Posterior vena cava (tissue), 2 donors: ENCODE measurements around the gene TMEM204. TPM values are rescaled to one million over a fixed set of nuclear protein-coding genes. Genes with fewer than 3 reads are reported as not detected.
A peak's percentile ranks its signal among the peaks of the same experiment; 100 is the strongest.

Source experiments
- DNase-seq: peaks from one replicate; pipeline ENCODE4 v3.0.0-alpha.2; 2020; ENCODE audit warnings: low spot score
- intact Hi-C, 2 donors: fragments of 100-400 bp; cut with DNase I; formaldehyde crosslinking; loops; one replicate each; pipeline versions ENCODE4 v1.14.1 to v1.14.2; 2022 to 2023
- total RNA-seq, 2 donors: library from RNA; stranded (reverse); fragmentation: NEBNext Ultra II Directional; extraction: Animal tissue kit (Norgen Biotek cat#: 25700); gene quantifications; one replicate each; pipeline ENCODE4 v1.2.1, GENCODE V29; 2021
- donor health status: DM: yes; HTN: yes; CAD: no.
- donor health status: DM: yes; HTN: yes; CAD: no.

TMEM204 gene
- total RNA-seq, 2 donors from 2014 or later, result 23.7 to 36.5 TPM

DNA sequence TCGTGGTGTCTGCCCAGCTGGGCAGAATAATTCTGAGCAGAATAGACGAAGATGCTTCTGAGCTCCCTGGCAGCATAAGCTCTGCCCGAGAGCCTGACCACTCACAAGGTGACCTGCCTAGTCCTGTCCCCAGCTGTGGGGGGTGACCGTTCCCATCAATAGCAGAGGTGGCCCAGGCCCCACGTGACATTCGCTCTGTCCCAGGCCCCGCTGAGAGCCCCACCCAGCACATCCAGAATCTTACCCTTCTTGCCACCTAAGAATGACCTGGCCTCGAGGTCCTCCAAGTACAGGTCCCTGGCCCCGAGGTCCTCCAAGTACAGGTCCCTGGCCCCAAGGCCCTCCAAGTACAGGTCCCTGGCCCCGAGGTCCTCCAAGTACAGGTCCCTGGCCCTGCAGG, 695 bp upstream of the TMEM204 start:
- DNase-seq, result no peak
- intact Hi-C loops, result loop anchor here in 1 of 2 donors (10.0 kb wide), 1 partner anchor 118 kb away; the partner anchor contains the start of gene UNKL

DNA sequence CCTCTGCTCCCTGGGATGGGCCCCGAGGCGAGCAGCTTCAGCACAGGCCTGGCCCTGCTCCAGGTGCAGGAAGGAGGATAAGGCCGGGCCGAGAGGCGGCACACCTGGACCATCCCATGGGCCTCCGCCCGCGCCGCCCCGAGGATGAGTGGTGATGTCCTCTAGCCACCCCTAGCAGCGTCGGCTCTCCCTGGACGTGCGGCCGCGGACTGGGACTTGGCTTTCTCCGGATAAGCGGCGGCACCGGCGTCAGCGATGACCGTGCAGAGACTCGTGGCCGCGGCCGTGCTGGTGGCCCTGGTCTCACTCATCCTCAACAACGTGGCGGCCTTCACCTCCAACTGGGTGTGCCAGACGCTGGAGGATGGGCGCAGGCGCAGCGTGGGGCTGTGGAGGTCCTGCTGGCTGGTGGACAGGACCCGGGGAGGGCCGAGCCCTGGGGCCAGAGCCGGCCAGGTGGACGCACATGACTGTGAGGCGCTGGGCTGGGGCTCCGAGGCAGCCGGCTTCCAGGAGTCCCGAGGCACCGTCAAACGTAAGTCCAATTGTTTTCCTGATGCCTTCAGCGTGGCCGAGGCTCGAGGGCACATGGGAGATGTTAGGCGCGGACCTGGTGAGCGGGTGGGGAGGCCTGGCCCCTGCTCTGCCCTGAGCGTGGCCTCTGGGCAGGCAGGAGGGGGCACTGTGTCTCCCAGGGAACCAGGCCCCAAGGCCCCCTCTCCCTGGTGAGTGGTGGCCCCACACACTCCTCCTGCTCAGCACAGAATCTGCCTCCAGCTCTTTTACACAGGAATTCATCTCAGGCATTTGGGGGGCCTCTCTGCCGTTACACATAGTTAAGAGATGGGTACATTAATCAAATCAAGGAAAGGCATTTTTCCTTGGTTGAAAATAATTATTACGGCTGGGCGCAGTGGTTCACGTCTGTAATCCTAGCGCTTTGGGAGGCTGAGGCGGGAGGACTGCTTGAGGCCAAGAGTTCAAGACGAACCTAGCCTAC, 855 bp downstream of the TMEM204 start:
- intact Hi-C loops, result loop anchor here in 1 of 2 donors (10.0 kb wide), 1 partner anchor 120 kb away; the partner anchor contains the start of gene UNKL
- no peak for DNase-seq

DNA sequence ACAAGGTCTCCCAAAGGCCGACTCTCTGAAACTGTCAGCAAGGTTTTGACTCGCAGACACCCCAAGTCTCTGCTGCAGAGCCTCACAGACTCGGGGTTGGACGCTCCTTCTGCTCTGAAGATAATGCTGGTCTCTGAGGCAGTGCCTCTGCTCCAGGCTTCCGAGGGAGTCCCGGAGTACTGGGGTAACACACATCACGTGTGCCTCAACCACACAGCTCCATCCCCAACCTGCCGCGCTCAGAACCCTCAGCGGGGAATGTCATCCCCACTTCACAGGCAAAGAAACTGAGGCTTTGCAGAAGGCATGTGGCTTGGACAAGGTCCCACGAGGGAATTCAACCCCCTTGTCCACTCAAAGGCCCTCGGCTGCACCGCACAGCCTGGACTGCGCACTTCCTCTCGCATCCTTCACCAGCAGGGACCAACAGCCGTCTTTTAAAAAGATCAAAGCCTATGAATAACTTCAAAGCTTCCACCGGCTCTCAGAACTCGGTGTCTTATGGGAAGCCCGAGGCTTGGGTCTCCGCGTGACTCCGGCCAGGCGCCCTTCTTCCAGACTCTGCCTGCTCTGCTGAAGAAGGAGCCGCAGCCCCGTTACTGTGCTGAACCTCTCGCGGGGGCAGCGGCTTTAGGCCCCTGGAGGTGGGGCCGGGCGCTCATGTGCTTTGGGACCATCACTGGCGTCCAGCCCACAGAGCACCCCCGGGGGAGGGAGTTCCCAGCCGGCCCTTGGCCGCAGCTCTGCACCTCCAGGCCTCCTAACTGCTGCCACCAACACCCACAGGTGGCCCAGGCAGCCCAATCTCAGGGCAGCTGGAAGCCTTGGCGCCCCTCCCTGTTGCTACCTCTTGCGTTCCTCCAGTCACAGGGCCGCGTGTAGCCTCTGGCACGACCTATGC, 2.2 kb downstream of the TMEM204 start:
- no peak for DNase-seq
- intact Hi-C loops, result loop anchor here in 1 of 2 donors (10.0 kb wide), 1 partner anchor 121 kb away; the partner anchor contains the start of gene UNKL

DNA sequence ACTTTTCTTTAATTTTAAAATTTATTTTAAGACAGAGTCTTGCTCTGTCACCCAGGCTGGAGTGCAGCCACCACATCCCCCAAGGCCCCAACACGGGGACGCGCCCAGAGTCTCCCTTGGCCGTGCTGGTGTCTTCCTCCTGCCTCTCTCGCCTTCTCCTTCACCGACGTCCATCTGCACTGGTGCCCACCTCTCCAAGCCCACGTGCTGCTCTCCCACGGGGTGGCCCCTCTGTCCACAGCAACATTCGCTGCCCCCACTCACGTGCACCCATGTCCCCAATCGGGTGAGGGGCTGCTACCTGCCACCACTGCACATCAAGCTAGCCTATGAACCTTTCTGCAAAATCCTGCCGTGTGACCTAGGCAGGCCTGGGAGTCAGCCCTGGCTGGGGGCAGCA, 3.1 kb downstream of the TMEM204 start:
- DNase-seq, result no peak
- intact Hi-C loops, result loop anchor here in 1 of 2 donors (10.0 kb wide), 1 partner anchor 122 kb away; the partner anchor contains the start of gene UNKL

DNA sequence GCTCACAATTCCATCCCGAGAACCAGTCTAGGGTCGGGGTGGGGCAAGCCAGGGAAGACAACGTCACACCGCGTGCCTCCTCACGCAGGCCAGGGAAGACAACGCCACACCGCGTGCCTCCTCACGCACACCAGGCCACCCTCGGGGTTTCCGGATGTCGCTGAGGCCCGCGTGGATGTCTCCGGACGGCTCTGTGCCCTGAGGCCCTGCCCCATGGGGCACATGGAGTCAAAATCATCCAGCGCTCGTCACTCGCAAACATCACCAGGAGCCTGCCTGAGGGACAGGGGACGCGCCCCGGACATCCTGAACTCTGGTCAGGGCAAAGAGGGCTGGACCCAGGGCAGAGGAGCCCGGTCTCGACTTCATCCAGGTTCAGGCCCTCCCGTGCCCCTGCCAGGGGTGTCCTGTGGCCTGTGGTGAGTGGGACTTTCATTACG, 3.7 kb downstream of the TMEM204 start:
- intact Hi-C loops, result loop anchor here in 1 of 2 donors (10.0 kb wide), 1 partner anchor 122 kb away; the partner anchor contains the start of gene UNKL
- DNase-seq, result no peak

DNA sequence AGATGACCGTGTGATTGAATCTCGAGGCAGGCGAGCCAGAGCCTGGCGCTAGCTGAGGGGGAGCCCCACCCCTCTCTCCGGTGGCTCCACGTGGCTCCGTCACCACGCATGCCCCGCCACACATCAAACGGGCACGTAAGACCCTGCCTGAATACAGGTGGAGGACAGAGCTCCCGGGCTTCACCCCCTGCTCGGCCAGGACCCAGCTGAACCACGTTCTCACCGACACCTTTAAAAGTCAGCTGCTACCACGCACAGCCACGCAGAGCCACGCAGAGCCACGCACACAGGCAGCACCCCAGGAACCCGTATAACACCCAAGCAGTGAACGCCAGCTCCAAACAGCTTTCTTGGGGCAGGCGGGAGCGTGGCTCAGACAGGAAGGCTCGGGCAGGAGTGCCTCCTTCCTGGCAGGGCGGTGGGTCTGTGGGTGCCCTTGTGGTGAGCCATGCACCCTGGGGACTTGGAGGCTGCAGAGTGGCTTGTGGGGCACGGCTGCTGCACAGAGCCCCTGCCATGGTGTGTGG, 4.4 kb downstream of the TMEM204 start:
- intact Hi-C loops, result loop anchor here in 1 of 2 donors (10.0 kb wide), 1 partner anchor 123 kb away; the partner anchor contains the start of gene UNKL
- no peak for DNase-seq

DNA sequence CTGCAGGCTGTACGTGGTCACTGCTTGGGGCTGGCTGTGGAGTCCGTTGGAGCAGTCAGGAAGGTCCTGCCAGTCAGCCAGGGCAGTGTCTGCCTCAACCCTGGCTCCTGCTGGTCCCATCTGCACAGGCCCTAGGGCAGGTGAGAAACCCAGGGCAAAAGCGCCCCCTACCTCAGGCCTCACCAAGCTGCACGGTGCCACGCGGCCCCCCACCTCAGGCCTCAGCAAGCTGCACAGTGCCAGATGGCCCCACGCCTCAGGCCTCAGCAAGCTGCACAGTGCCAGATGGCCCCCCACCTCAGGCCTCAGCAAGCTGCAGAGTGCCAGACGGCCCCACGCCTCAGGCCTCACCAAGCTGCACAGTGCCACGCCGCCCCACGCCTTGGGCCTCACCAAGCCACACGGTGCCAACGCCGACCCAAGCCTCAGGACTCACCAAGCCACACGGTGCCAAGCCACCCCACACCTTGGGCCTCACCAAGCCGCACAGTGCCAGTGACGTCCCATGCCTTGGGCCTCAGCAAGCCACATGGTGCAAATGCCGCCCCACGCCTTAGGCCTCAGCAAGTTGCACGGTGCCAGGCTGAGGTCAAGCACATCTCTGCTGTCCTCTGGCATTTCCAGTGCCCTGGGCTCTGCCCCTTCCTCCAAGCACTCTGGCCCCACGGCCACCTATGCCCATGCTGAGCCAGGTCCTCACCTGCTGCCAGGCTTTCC, 5.5 kb downstream of the TMEM204 start:
- DNase-seq, result no peak
- intact Hi-C loops, result loop anchor here in 1 of 2 donors (10.0 kb wide), 1 partner anchor 124 kb away; the partner anchor contains the start of gene UNKL

DNA sequence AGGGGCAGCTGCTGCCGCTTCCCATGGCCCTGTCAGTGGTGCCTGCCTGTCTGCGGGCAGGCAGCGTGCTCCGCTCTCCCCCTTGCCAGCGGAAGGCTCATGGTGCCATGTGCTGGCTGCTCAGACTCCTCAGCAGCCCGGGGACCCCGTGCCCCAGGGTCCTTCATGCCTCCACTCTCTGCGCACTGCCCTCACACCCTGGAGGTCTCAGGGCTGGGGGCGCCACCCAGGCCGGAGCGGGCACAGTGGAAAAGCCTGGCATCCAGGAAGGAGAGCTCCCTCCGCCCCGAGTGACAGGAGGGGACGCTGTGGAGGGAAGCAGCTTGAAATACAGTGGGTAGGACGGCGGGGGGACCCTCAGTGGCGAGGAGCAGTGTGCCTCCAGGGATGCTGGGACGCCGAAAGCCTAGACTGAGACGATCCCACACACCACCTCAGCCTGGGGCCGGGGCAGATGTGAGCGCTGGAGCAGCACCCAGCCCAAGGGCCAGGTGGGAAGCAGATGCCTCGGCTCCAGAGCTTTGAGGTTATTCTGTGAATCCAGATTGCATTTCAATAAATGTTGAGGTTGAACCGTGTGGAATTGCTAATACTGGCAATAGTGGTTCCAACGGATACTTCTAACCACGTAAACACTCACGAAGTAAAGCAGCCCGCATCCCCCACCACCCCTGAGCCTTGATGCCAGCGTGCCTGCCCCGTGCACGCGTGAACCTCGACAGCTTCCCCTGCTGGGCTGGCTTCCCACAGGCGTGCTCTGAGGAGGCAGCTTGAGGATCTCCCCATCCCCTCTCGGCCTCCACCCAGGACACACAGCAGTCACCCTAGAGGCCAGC, 6.5 kb downstream of the TMEM204 start:
- intact Hi-C loops, result loop anchor here in 1 of 2 donors (10.0 kb wide), 2 partner anchors 65 to 125 kb away; partner anchors contain the start of gene UNKL
- no peak for DNase-seq

DNA sequence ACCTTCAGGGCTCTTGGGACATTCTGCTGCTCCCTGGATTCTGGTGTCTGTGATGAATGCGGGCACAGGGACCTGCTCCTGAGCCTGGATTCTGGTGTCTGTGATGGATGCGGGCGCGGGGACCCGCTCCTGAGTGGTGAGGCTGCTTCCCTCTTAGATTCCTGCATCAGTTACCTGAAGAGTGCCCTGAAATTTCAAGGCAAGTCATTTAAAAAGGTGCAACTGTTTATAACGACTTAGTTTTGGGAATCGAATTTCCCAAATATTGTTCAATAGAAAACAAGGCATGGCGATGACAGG, 7.0 kb downstream of the TMEM204 start:
- intact Hi-C loops, result loop anchor here in 1 of 2 donors (10.0 kb wide), 1 partner anchor 64 kb away; no protein-coding TSS in a partner anchor
- no peak for DNase-seq

DNA sequence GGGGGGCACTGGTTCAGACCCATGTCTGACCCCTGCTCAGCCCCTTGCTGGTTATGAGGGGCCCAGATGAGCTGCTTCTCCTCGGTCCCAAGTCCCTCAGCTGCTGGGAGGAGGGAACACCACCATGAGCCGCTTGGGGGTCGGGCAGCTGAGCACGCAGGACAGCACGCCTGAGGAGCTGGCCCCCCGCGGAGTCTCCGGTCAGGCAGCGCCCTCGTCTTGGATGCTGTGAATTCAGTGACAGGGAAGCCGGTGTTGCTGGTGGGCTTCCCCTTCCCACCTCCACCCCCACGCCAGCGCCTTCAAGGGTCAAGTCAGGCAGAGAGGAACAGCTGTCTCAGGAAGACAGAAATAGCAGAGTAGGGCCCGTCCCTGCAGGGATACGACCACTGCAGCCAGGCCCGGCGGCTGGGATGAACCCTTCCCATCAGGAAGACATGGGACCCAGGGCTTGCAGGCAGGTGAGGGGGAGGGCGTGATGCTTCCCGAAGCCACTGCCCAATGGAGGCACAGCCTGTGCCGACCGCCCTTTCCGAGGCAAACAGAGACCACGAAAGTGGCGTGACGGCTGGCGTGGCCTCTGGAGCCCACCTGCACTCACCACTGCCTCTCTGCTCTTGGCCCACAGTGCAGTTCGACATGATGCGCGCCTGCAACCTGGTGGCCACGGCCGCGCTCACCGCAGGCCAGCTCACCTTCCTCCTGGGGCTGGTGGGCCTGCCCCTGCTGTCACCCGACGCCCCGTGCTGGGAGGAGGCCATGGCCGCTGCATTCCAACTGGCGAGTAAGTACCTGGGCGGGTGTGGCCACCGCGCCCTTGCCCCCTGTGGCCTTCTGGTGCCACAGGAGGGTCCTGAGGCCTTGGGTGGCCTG, 8.1 kb downstream of the TMEM204 start:
- no peak for DNase-seq
- intact Hi-C loops, result loop anchor here in 1 of 2 donors (10.0 kb wide), 1 partner anchor 63 kb away; no protein-coding TSS in a partner anchor

DNA sequence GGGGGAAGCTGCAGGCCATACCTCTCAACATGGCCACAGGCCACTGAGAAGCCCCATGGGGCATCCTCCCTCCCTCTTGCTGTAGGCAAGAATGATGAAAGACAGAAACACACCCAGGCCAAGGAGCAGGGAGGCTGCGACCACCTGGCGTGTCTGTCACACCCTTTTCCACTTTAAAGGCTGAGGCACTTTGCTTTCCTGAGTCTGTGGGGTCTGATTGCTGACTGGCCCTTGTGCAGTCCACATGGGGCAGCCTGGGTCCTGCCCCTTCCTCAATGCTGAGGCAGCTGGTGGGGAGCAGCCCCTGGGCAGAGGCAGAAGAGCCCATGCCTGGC, 8.7 kb downstream of the TMEM204 start:
- no peak for DNase-seq
- intact Hi-C loops, result loop anchor here in 1 of 2 donors (10.0 kb wide), 1 partner anchor 63 kb away; no protein-coding TSS in a partner anchor

DNA sequence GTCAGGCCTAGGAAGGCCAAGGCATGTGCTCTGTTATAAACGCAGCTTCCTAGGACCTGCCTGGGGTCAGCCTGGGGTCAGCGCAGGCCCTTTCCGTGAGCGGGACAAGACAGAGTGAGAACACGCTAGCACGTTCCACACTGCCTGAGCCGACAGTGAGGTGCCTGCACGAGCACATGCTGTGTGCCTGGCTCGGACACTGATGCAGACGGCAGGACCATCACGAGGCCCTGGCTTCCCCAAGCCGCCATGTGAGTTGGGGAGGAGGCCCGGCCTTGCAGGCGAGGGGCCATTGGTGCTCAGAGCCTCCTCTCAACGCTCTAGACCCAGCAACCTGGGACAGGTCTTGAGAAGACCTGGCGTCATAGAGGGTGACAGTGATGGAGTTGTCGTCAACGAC, 9.1 kb downstream of the TMEM204 start:
- intact Hi-C loops, result loop anchor here in 1 of 2 donors (10.0 kb wide), 1 partner anchor 62 kb away; no protein-coding TSS in a partner anchor
- no peak for DNase-seq

DNA sequence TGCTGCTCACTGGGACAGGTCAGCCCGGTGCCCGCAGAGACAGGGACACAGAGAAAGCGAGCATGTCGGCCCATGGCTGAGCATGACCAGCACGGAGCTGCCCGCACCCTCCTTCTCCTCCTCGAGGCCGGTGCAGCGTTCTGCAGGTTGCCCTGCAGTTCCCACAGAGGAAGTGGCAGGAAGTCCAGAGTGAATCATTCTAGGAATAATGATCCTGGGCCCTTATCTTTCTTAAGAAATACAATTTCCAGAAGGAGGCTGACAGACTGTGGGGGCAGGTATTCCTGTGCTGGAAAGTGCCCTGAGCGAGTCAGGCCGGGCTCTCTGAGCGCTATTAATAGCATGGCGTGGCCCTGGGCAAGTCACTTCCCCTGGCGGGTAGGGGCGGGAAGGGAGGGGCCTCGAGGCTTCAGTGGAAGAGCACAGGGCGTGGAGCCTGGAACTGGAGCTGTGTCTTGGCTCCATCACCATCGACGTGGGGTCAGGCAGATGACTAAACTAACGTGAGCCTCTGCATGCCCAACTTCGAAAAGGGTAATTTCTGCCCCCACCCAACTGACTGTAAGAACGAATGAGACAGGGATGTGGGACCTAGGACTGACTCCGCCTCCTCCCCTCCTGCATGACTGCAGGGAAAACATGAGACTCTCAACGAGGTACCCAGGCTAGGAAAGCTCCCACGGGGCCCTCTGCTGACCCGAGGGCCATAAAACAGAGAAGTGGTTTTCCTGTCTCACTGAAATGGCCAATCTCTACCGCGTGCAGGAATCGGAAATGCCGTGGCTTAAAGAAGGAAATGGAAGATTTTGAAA, 9.8 kb downstream of the TMEM204 start:
- intact Hi-C loops, result loop anchor here in 1 of 2 donors (10.0 kb wide), 1 partner anchor 62 kb away; no protein-coding TSS in a partner anchor
- peak; percentile 95 for DNase-seq

DNA sequence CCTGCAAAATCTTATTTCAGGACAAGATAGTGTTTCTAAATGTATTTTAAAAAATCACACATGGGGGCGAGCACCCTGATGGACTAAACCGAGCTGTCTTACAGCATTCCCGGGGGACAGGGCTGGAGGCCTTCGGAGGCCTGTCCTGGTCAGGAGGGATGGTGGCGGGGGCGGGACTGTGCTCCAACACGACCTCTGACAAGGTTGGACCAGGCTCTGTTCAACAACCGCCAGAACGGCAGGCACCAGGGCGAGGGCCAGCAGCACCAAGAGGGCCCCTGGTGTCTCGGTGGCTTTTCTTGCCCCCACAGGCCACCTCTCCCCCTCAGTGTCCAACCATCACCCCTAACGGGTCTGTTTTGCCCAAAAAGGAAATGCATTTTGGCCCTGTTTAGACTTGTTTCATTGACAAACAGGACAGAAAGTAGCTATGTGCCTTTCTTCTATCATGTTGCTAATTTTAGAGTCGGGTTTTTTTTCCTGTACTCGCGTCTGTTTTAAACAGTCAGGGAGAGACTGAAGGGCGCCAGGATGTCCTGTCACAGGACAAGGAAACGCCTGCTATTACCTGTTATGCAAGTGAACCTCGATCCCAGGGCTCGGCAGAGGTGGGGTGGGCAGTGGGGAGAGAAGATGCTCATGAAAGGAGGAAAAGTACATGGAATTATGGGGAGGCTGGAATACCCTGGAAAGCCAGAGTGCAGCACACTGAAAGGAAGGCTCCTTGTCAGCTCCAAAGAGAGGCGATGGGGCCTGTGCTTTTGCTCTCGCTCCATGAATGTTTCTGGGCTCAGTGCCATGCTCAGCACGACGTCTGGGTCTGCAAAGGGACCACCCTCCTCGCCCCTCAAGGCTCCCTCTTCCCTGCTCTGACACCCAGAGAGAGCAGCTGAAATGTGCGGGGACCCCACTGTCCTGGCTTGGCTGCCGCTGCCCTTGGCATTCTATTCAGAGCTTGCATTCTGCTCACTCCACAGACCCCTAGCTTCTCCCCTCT, 11.9 kb downstream of the TMEM204 start:
- no peak for DNase-seq
- intact Hi-C loops, result loop anchor here in 1 of 2 donors (10.0 kb wide), 1 partner anchor 59 kb away; no protein-coding TSS in a partner anchor
